Smooth muscle cell (in vitro differentiated cells): ENCODE measurements around the gene PHF12. TPM values are rescaled to one million over a fixed set of nuclear protein-coding genes. Genes with fewer than 3 reads are reported as not detected.

Experiments used
- DNase-seq: peaks from one replicate; lab custom pipeline; 2025; ENCODE audit not compliant: unreplicated experiment; lab: John Stamatoyannopoulos, UW
- H2AFZ ChIP-seq: fragments of 200-600 bp; sonication (generic); 2 replicates; pipeline ENCODE4 v1.6.0; 2016; ENCODE audit warnings: antibody characterized with exemption, low read depth, mild to moderate bottlenecking
- H3F3A ChIP-seq: fragments of 200-600 bp; sonication (generic); 2 replicates; pipeline ENCODE4 v1.6.0; 2017; ENCODE audit warnings: antibody characterized with exemption, low read depth
- H3K27ac ChIP-seq: fragments of 200-600 bp; sonication (generic); 2 replicates; pipeline ENCODE4 v1.5.1; 2016; ENCODE audit warnings: low read depth, mild to moderate bottlenecking
- H3K27me3 ChIP-seq: fragments of 200-600 bp; sonication (generic); 2 replicates; pipeline ENCODE4 v1.6.1; 2016; ENCODE audit warnings: low read depth, mild to moderate bottlenecking
- H3K36me3 ChIP-seq: fragments of 200-600 bp; sonication (generic); 2 replicates; pipeline ENCODE4 v1.5.1; 2016; ENCODE audit warnings: low read depth
- H3K4me1 ChIP-seq: fragments of 200-600 bp; sonication (generic); 2 replicates; pipeline ENCODE4 v1.5.1; 2016; ENCODE audit warnings: low read depth
- H3K4me2 ChIP-seq: fragments of 200-600 bp; sonication (generic); 2 replicates; pipeline ENCODE4 v1.6.0; 2016; ENCODE audit warnings: mild to moderate bottlenecking
- H3K4me3 ChIP-seq: fragments of 200-600 bp; sonication (generic); 2 replicates; pipeline ENCODE4 v1.5.1; 2016; ENCODE audit warnings: mild to moderate bottlenecking
- H3K79me2 ChIP-seq: fragments of 200-600 bp; sonication (generic); 2 replicates; pipeline ENCODE4 v1.6.0; 2016; ENCODE audit warnings: low read depth, mild to moderate bottlenecking
- H3K9ac ChIP-seq: fragments of 200-600 bp; sonication (generic); 2 replicates; pipeline ENCODE4 v1.6.0; 2016; ENCODE audit warnings: low read depth
- H3K9me3 ChIP-seq: fragments of 200-600 bp; sonication (generic); replicated peaks from 2 replicates; pipeline ENCODE4 v1.5.1; 2016; ENCODE audit warnings: low read depth
- H4K20me1 ChIP-seq: fragments of 200-600 bp; sonication (generic); 2 replicates; pipeline ENCODE4 v1.6.0; 2016; ENCODE audit warnings: low read depth
- CTCF ChIP-seq: fragments of 200-600 bp; sonication (generic); IDR thresholded peaks from 2 replicates; pipeline ENCODE4 v1.5.1; 2017; ENCODE audit warnings: borderline replicate concordance, mild to moderate bottlenecking, antibody characterized with exemption; ENCODE audit not compliant: insufficient read depth, poor library complexity, severe bottlenecking
- WGBS: methylation state at CpG from one replicate; pipeline ENCODE4 v1.1.7; 2016; ENCODE audit warnings: low lambda C conversion rate; 5-methylcytosine and 5-hydroxymethylcytosine counted together
- microRNA counts: library from miRNA; unstranded; fragments of <30 nt; microRNA quantifications from one replicate; lab custom pipeline; 2016
- microRNA-seq: library from miRNA; unstranded; fragments of <30 nt; microRNA quantifications from one replicate; pipeline ENCODE4, GENCODE V29; 2016; ENCODE audit warnings: borderline number of aligned reads
- polyA plus RNA-seq: library from polyadenylated mRNA; unstranded; fragments of >200 nt; fragmentation: Nextera tagmentation; extraction: Ambion mirVana; gene quantifications from 2 replicates; pipeline ENCODE4 v1.2.1, GENCODE V29; 2016
- total RNA-seq: library from RNA; depleted of rRNA; stranded (reverse); fragments of >200 nt; gene quantifications from 2 replicates; pipeline ENCODE4 v1.2.3, GENCODE V29; 2014

The PHF12 gene
- total and polyA plus RNA-seq, 2 experiments from 2014 or later: 14.0 to 18.9 TPM

GRCh38 chr17:28857905-28858800 is 93.2 kb downstream of the PHF12 start:
- Histone ChIP-seq H3K4me2 (no peak overlapping the region), H3K36me3 (no peaks in the 10 kb centered on the region), H3K4me1 (peaks cover 6% of the 10 kb centered on the region), H4K20me1 (no peaks in the 10 kb centered on the region), H3K27me3 (no peaks in the 10 kb centered on the region), H2AFZ (no peak overlapping the region), H3K79me2 (peaks cover 10% of the 10 kb centered on the region), H3K9ac (no peak overlapping the region), H3K4me3 (no peak overlapping the region), H3F3A (no peaks in the 10 kb centered on the region), H3K27ac (no peak overlapping the region), H3K9me3 (no peaks in the 10 kb centered on the region)
- whole genome bisulfite sequencing: 97% methylated on average over 3 of the region's 3 CpGs
- DNase-seq: no peak
- no peak for TF ChIP-seq CTCF

- Histone ChIP-seq H3K36me3 (no peaks in the 10 kb centered on the region), H3K9me3 (no peaks in the 10 kb centered on the region), H3K79me2 (peaks cover 10% of the 10 kb centered on the region), H3K27me3 (no peaks in the 10 kb centered on the region), H3K4me3 (no peak overlapping the region), H2AFZ (no peak overlapping the region), H3F3A (no peaks in the 10 kb centered on the region), H3K27ac (no peak overlapping the region), H3K4me1 (peaks cover 6% of the 10 kb centered on the region), H3K4me2 (peak overlapping the region; percentile 96), H4K20me1 (no peaks in the 10 kb centered on the region), H3K9ac (no peak overlapping the region)
- WGBS: 93% methylated on average over 5 of the region's 5 CpGs
- DNase-seq: no peak
- no peak for TF ChIP-seq CTCF
Observed at GRCh38 chr17:28856028-28856574, 95.2 kb downstream of the PHF12 start.

- WGBS: 36% methylated on average over 5 of the region's 5 CpGs
Observed at GRCh38 chr17:28855336-28855679, 96.0 kb downstream of the PHF12 start.

More at GRCh38 chr17:28855336-28855679, 96.0 kb downstream of the PHF12 start:
- Histone ChIP-seq H3K79me2 (peaks cover 10% of the 10 kb centered on the region), H3F3A (no peaks in the 10 kb centered on the region), H3K27ac (peak overlapping the region; percentile 52), H4K20me1 (no peaks in the 10 kb centered on the region), H3K9me3 (no peaks in the 10 kb centered on the region), H3K9ac (peak overlapping the region; percentile 92), H3K4me2 (peak overlapping the region; percentile 96), H3K36me3 (no peaks in the 10 kb centered on the region), H3K4me3 (peak overlapping the region; percentile 81), H2AFZ (peak overlapping the region; percentile 90), H3K27me3 (no peaks in the 10 kb centered on the region), H3K4me1 (peaks cover 6% of the 10 kb centered on the region)
- DNase-seq: no peak
- no peak for TF ChIP-seq CTCF

MicroRNA genes within 50 kb of the gene (microRNA counts, 767-probe panel; counts per million panel counts)
- 8,377 counts per million, percentile 59 among the panel's probes with 10 or more counts for microRNA hsa-miR-144-3p (lab: Ali Mortazavi, UCI)
- microRNA hsa-miR-451a (lab: Ali Mortazavi, UCI): 183 counts per million

Small RNA genes within 50 kb of the gene (microRNA-seq; reads per million reads assigned to microRNA genes)
- not detected for gene MIR451B

Other genes starting within 250 kb of the PHF12 start
- gene PROCA1, start 239.6 kb downstream of the PHF12 start, total RNA-seq: 1.9 and 3.0 TPM in 2 replicates
- 1.8 and 3.0 TPM in 2 replicates for gene PROCA1, start 239.6 kb downstream of the PHF12 start, polyA plus RNA-seq
- 141 and 208 TPM in 2 replicates for gene RAB34, start 233.7 kb downstream of the PHF12 start, total RNA-seq
- gene RAB34, start 233.7 kb downstream of the PHF12 start, polyA plus RNA-seq: 256 and 289 TPM in 2 replicates
- gene RPL23A, start 231.5 kb downstream of the PHF12 start, total RNA-seq: 626 and 629 TPM in 2 replicates
- 1,149 and 1,234 TPM in 2 replicates for gene RPL23A, start 231.5 kb downstream of the PHF12 start, polyA plus RNA-seq
- gene TLCD1, start 225.3 kb downstream of the PHF12 start, total RNA-seq: 14.7 and 21.9 TPM in 2 replicates
- 11.2 and 15.6 TPM in 2 replicates for gene TLCD1, start 225.3 kb downstream of the PHF12 start, polyA plus RNA-seq
- gene NEK8, start 222.7 kb downstream of the PHF12 start, total RNA-seq: 1.2 and 2.8 TPM in 2 replicates
- 4.6 TPM in 2 replicates for gene NEK8, start 222.7 kb downstream of the PHF12 start, polyA plus RNA-seq
- gene TRAF4, start 207.5 kb downstream of the PHF12 start, total RNA-seq: 82.1 and 97.0 TPM in 2 replicates
- 47.5 and 55.2 TPM in 2 replicates for gene TRAF4, start 207.5 kb downstream of the PHF12 start, polyA plus RNA-seq
- 10.6 and 20.5 TPM in 2 replicates for gene FAM222B, start 108.7 kb downstream of the PHF12 start, total RNA-seq
- 28.0 and 35.9 TPM in 2 replicates for gene FAM222B, start 108.7 kb downstream of the PHF12 start, polyA plus RNA-seq
- gene ERAL1, start 96.5 kb downstream of the PHF12 start, total RNA-seq: 30.0 and 37.6 TPM in 2 replicates
- gene ERAL1, start 96.5 kb downstream of the PHF12 start, polyA plus RNA-seq: 58.9 and 59.3 TPM in 2 replicates
- 18.1 and 20.1 TPM in 2 replicates for gene FLOT2, start 53.8 kb downstream of the PHF12 start, total RNA-seq
- gene FLOT2, start 53.8 kb downstream of the PHF12 start, polyA plus RNA-seq: 40.1 and 58.3 TPM in 2 replicates
- 6.0 and 8.2 TPM in 2 replicates for gene DHRS13, start 48.4 kb downstream of the PHF12 start, total RNA-seq
- gene DHRS13, start 48.4 kb downstream of the PHF12 start, polyA plus RNA-seq: 10.1 and 10.5 TPM in 2 replicates
- not detected in 2 replicates for gene SEZ6, start 54.5 kb upstream of the PHF12 start, total RNA-seq
- 0.64 TPM in 1 of 2 replicates, not detected in the other for gene SEZ6, start 54.5 kb upstream of the PHF12 start, polyA plus RNA-seq
- gene PIPOX, start 91.6 kb upstream of the PHF12 start, total RNA-seq: 0.63 and 0.94 TPM in 2 replicates
- 1.3 and 1.9 TPM in 2 replicates for gene PIPOX, start 91.6 kb upstream of the PHF12 start, polyA plus RNA-seq
- gene MYO18A, start 228.9 kb upstream of the PHF12 start, total RNA-seq: 16.0 and 18.0 TPM in 2 replicates
- gene MYO18A, start 228.9 kb upstream of the PHF12 start, polyA plus RNA-seq: 21.2 and 22.1 TPM in 2 replicates